HuH-7 (cell line): ENCODE results near the gene DNAJC8.

Source experiments
- DNase-seq: peaks from one replicate; pipeline ENCODE4 v3.0.0; 2011; ENCODE audit warnings: low spot score

The DNAJC8 gene, protein sequence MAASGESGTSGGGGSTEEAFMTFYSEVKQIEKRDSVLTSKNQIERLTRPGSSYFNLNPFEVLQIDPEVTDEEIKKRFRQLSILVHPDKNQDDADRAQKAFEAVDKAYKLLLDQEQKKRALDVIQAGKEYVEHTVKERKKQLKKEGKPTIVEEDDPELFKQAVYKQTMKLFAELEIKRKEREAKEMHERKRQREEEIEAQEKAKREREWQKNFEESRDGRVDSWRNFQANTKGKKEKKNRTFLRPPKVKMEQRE

GRCh38 chr1:28232558-28233263, at the start of gene DNAJC8:
Gene DNAJC8, minus strand, starts transcription at chr1:28233029. Its CDS starts 31 bp downstream, at chr1:28232998.
- DNase-seq = peak; percentile 79

DNA sequence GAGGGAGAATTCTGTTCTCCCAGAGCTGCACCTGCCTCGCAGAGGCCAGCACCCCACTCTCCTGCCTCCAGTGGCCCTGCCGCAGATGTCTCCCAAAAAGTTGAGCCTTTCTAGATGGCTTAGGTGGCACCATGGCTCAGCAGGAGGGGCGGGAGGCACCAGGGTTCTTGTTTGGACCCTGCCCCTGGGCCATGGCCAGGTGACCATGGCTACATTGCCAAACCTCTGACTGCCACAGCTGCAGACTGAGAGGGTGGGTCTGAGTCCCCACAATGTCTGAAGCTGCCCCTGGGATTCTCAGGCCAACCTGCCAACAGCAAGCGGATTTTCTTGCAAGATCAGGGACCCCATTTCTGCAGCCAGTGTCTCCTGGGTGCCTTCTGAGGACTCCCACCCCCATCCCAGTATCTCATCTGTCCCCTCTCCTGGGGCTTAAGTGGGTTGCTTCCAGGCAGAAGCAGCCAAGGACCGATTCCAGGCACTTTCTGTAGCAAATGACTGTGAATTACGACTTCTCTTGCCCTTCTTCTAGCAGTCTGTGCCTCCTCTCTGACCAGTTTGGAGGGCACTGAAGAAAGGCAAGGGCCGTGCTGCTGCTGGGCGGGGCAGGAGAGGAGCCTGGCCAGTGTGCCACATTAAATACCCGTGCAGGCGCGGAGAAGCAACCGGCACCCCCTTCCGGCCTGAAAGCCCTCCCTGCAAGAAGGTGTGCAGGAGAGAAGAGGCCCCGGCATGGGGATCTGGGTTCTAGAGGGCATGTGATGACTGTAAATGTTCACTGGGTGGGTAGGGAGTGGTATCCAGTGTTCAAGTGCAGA, 49.0 kb upstream of the DNAJC8 start:
- no peak for DNase-seq

GRCh38 chr1:28280977-28281381, 48.1 kb upstream of the DNAJC8 start:
- no peak for DNase-seq

- no peak for DNase-seq
Measured at GRCh38 chr1:28280501-28280900, 47.7 kb upstream of the DNAJC8 start.

- no peak for DNase-seq
Measured at GRCh38 chr1:28279721-28280120, 46.9 kb upstream of the DNAJC8 start.

DNA sequence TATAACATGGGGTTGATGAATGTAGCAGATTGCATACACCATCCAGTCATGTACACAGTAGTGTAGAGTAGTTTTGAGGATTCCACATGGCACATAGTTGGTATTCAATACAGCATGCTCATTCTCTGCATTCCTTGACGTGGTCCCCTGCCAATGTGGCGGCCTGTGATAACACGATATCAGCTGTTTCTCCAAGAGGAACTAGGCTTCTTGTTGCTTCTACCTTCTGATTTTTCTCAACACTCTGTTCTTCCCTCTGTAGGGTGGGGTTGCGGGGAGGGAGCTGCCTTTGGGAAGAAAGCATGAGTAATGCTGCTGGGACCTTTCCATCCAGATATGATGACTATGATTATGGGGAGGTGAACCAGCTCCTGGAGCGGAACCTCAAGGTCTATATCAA, 45.9 kb upstream of the DNAJC8 start:
- DNase-seq = no peak

GRCh38 chr1:28273216-28273860, 40.5 kb upstream of the DNAJC8 start:
- DNase-seq = no peak

GRCh38 chr1:28272215-28272852, 39.5 kb upstream of the DNAJC8 start:
- no peak for DNase-seq

DNA sequence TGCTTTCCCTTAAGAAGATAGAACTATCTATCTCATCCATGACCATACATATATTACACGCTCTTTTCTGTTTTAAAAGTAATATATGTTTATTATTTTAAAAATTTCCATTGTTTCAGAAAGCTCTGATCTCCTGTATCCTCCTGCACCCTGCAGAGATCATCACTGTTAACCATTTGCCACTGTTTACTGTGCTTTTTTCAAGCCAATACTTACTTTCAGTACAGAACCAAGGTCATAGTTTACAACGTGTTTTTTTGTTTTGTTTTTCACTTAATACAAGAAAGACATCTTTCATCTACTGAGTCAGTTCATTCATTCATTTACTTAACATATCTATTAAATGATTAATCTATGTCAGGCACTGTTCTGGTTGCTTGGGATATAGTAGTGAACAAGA, 36.7 kb upstream of the DNAJC8 start:
- no peak for DNase-seq

DNA sequence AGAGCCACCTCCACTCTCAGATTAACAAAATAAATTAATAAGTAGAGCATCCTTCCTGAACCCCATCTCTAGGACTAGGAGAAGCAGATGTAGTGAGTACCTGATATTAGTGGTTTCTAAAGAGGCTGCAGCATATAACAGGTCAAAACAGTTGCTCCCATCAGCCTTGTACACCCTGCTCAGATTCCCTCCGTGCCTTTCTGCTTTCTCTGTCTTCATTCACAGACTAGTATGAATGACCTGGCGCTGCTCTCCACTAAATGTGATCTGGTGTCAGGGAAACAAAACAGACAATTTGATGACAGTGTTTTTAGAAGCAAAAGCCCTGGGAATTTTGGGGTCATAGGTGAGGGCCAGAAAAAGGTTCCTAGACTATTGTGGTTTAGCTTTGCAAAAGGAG, 34.8 kb upstream of the DNAJC8 start:
- DNase-seq = no peak

GRCh38 chr1:28266920-28267322, 34.1 kb upstream of the DNAJC8 start:
- no peak for DNase-seq

DNA sequence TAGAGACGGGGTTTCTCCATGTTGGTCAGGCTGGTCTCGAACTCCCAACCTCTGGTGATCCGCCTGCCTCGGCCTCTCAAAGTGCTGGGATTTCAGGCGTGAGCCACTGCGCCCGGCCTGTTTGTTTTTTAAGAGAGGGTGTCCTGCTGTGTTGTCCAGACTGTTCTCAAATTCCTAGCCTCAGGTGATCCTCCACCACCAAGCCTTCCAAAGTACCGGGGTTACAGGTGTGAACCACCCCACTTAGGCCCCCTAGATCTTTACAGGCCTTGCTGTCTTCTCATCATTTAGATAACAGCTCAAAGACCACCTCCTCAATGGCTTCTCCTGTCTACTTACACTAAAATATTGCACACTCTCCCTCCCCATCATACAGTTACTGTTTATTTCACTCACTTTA, 32.7 kb upstream of the DNAJC8 start:
- no peak for DNase-seq

- DNase-seq = no peak
Measured at GRCh38 chr1:28264897-28265296, 32.1 kb upstream of the DNAJC8 start.

GRCh38 chr1:28260803-28261174, 28.0 kb upstream of the DNAJC8 start:
- DNase-seq = no peak

GRCh38 chr1:28259934-28260802, 27.3 kb upstream of the DNAJC8 start:
- DNase-seq = no peak

GRCh38 chr1:28259252-28259933, 26.6 kb upstream of the DNAJC8 start, which contains the start of gene SESN2:
Gene SESN2, plus strand, starts transcription at chr1:28259518. Its CDS starts 330 bp downstream, at chr1:28259848.
- peak; percentile 94 for DNase-seq

DNA sequence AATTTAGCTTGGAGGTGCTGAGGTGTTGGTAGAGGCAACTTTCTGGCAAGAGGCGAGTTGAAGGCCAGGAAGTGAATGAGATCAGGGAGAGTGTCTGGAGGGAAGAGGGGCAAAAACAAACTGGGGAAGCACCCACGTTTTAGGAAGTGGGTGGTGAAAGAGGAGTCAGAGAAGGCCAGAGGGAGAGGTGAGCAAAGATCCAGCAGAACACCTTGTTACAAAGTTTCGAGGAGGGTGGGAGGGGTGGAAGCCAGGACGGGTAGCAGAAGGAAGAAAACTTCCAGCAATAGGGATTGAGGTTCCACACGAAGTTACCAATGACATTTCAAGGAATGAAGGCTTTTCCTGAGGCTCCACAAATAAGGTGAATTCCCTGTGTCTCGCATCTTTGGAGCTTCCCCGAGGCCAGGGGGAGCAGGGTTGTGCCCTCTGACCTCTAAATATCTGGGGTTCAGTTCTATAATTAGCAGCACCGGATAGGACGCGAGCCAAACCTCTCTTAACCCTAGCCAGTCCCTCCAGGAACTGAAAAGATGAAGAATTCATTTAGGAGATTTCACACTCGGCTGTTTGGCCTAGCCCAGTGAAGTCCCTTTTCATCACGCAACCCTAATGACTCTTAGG, 25.9 kb upstream of the DNAJC8 start:
- no peak for DNase-seq

DNA sequence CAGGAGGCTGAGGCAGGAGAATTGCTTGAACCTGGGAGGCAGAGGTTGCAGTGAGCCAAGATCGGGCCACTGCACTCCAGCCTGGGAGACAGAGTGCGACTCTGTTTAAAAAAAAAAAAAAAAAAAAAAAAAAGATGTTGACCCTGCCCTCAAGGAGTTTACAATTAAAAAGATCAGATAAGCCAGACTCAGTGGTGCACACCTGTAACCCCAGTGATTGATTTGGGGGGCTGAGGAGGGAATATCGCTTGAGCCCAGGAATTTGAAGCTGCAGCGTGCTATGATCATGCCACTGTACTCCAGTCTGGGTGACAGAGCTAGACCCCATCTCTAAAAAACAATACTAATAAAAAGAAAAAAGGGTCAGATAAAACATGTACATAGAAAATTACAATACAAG, 24.9 kb upstream of the DNAJC8 start:
- no peak for DNase-seq

- no peak for DNase-seq
Measured at GRCh38 chr1:28256197-28256827, 23.5 kb upstream of the DNAJC8 start.
